Activated CD4-positive, alpha-beta T cell treated with anti-CD3 and anti-CD28 coated beads for 48 hours (primary cell): ENCODE measurements around the gene ANKRD24.
A peak's percentile ranks its signal among the peaks of the same experiment; 100 is the strongest.
"Not testable (repeated sequence)": the region's sequence is repeated elsewhere in the genome, so short reads cannot be mapped to it uniquely, and the experiment has no call there.

Experiments
- DNase-seq: peaks from one replicate; pipeline ENCODE4 v3.0.0-alpha.2; 2020

The ANKRD24 gene

DNA sequence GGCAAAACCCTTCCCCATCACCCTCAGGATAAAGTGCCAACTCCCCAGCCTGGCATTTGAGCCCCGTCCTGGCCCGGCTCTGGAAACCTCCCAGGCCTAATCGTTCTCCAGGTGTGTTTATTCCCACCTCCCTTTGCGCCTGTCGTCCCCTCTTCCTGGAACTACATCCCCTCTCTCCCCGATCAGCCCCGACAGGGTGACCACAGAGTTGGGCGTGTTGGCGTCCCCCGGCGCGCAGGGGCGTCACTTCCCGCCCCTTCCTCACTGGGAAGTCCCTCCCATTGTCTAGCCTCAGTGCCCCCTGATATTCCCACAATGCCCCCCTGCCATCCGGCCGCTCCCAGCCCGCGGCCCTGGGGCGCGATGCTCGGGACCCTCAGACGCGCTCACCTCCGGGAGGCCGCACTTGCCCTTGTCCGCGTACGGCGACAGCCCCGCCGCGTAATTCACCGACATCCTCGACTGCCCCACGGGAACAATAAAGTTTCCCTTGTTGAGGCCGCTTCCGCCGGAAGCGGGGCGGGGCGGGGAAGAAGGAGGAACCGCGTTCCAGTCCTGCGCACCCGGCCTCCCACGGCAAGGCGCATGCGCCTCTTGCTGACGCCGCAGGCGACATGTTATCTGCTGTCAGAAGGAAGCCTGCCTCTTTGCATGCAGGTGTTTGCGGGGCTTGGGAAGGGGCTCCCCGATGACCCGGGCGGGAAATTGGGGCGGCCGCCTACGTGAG is at the start of gene ANKRD24, which contains the start of gene SIRT6:
Gene ANKRD24 (plus strand): TSS at position 606 of the 727 bp plus-strand sequence. CDS start 3,737 bp downstream, outside the sequence.
Gene SIRT6 (minus strand): TSS at position 480 of the 727 bp plus-strand sequence. CDS start 24 bp downstream, at position 456.
- peak; percentile 98 for DNase-seq

GRCh38 chr19:4134351-4134750 is 48.1 kb upstream of the ANKRD24 start:
- no peak for DNase-seq

DNA sequence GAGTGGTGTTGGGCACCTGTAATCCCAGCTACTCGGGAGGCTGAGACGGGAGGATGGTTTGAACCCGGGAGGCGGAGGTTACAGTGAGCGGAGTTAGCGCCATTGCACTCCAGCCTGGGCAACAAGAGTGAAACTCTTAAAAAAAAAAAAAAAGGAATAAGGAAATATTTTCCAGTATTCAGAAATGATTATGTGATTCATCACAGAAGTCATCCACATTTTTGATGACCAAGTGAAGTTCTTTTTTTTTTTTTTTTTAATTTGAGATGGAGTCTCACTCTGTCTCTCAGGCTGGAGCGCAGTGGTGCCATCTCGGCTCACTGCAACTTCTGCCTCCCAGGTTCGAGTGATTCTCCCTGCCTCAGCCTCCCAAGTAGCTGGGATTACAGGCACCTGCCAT is 47.1 kb upstream of the ANKRD24 start:
- not testable (repeated sequence) for DNase-seq

- DNase-seq = no peak
Observed at GRCh38 chr19:4136680-4137088, 45.8 kb upstream of the ANKRD24 start.

- DNase-seq = no peak
Observed at GRCh38 chr19:4138445-4138844, 44.0 kb upstream of the ANKRD24 start.

GRCh38 chr19:4139614-4140236 is 42.8 kb upstream of the ANKRD24 start:
- peak; percentile 94 for DNase-seq

DNA sequence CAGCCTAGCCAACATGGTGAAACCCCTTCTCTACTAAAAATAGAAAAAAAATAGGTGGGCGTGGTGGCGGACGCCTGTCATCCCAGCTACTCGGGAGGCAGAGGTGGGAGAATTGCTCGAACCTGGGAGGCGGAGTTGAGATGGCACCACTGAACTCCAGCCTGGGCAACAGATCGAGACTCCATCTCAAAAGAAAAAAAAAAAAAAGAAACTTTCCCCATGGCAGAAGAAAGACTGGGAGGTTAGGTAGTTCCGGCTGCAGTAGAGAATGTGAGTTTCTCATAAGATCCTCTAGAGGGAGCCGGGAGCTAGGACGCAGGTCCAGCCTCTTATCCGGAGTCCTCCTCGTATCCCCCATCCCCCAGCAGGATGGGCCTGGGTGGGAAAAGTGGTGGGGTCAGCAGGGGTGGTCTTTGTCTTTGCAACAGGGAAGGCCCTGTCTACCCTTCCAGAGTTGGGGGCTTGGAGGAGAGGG is 42.2 kb upstream of the ANKRD24 start:
- DNase-seq = peak; percentile 45

DNA sequence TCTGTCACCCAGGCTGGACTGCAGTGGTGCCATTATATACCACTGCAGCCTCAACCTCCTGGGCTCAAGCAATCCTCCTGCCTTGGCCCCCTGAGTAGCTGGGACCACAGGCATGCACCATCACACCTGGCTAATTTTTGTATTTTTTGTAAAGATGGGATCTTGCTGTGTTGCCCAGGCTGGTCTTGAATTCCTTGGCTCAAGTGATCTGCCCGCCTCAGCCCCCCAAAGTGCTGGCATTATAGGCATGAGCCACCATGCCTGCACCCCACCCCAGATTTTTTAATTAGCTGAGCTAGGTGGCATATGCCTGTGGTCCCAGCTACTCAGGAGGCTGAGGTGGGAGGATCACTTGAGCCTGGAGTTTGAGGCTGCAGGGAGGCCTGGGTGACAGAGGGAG is 39.6 kb upstream of the ANKRD24 start:
- not testable (repeated sequence) for DNase-seq

DNA sequence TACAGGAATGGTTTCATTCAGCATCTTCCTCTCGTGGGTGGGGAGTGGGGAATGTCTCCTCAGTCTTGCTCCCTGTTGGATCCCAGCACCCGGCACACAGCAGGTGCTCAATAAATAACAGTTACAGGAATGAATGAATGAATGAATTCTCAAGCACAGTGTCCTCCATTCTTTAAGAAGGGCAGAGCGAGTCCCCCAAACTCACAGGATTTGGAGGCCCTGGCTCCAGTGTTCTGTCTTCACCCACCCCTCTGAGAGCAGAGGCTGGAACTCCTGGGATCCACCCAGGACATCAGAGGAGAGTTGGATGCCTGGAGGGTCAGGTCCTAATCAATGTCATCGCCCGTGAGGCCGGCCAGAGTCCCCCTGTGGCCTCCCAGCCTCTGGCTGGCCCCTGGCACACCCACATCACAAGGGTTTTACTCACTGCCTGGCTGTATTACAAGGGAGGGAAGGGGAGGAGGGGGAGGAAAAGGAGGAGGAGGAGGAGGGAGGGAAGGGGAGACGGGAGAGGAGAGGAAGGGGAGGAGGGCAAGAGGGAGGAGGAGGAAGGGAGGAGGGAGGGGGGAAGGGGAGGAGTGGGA is 37.7 kb upstream of the ANKRD24 start:
- DNase-seq = no peak

DNA sequence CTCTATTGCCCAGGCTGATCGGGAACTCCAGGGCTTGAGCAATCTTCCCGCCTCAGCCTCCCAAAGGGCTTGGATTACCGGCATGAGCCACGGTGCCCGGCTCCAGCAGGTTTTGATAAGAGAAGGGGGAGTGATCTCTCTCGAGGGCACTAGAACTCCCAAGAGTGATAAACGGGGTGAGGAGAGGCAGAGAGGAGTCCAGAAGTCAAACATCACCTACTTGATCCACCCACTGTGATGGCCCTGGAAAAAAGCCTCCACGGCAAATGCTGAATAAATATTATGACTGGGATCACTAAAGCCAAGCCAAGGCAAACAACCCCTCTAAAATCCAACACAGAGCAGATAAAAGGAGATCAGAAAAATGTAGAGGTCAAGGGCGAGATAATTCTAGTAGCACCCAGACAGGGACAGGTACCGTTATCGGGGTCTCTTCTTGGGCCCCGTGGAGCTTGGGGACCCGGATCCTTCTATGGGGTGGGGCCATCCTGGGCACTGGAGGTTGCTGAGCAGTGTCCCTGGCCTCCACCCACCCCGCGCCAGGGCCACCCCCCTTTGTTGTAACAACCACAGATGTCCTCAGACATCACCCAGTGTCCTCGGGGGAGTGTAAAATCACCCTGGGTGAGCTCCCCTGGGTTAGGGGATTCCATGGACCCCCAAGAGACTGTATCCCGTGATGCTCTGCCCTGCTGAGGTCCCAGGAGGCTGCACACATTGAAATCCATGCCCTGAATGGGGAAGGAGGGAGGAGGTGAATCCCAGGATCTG is 32.8 kb upstream of the ANKRD24 start:
- DNase-seq = no peak

DNA sequence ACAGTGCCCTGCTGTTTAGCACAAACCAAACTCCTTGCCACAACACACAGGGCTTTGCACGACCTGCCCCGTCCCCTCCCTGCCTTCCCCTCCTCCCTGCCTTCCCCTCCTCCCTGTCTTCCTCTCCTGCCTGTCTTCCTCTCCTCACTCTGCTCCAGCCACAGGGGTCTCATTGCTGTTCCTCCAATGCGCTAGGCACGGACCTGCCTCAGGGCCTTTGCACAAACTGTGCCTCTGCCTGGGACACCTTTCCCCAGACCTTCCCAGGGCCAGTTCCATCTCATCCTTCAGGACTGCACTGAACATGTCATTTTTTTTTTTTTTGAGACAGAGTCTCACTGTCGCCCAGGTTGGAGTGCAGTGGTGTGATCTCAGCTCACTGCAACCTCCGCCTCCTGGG is 30.9 kb upstream of the ANKRD24 start:
- DNase-seq = no peak

GRCh38 chr19:4152241-4152998 is 30.1 kb upstream of the ANKRD24 start:
- no peak for DNase-seq

GRCh38 chr19:4154571-4155312 is 27.7 kb upstream of the ANKRD24 start:
- DNase-seq = no peak

DNA sequence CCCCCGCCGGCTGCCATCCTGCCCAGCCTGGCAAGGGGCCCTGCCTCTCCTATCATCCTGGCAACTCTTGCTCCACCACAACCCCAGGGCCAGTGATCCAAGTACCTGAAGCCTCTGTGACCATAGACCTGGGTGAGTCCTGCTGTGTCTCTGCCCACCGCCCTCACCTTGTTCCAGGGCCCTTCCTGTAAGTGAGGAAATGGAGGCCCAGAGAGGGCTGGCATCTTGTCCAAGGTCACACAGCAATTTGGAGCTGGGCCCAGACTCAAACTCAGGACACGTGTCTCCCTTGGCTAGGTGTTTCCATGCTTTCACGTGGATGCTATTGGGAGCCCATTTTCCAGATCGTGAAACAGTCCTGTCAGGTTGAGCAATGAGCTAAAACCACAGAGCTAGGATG is 25.3 kb upstream of the ANKRD24 start:
- DNase-seq = no peak

DNA sequence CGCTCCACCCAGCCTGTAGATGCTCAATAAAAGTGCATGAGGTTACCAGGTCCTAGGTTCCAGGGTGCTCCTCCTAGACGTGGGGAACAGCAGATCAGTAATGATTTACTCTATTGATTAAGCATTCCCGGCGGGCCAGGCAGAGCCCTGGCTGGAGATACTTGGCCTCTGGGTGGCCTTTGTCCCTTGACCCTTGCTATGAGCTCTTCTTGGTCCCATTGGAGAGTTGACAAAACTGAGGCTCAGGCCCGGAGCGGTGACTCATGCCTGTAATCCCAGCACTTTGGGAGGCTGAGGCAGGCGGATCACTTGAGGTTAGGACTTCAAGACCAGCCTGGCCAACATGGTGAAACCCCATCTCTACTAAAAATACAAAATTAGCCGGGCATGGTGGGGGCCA is 24.5 kb upstream of the ANKRD24 start:
- DNase-seq = not testable (repeated sequence)

- DNase-seq = no peak
Observed at GRCh38 chr19:4161415-4162077, 20.9 kb upstream of the ANKRD24 start.

GRCh38 chr19:4164262-4164661 is 18.2 kb upstream of the ANKRD24 start:
- no peak for DNase-seq

DNA sequence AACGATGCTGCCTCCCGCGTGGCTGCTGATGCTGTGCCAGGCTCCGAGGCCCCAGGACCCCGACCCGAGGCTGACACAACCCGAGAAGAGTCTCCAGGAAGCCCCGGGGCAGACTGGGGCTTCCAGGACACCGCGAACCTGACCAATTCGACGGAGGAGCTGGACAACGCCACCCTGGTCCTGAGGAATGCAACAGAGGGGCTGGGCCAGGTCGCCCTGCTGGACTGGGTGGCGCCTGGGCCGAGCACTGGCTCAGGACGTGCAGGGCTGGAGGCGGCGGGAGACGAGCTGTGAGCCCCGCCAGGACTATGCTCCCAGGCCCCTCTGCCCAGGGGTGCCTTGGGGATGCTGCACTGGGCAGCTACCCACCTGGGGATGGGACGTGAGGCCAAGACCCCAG is 10.8 kb upstream of the ANKRD24 start:
- no peak for DNase-seq

- peak; percentile 76 for DNase-seq
Observed at GRCh38 chr19:4172861-4173473, 9.5 kb upstream of the ANKRD24 start.

- DNase-seq = no peak
Observed at GRCh38 chr19:4173479-4174212, 8.8 kb upstream of the ANKRD24 start.
